ENCODE data around the gene GSK3A.

The GSK3A gene

GRCh38 chr19:42288881-42289555 is 46.6 kb upstream of the GSK3A start (continued):
- TF ChIP-seq ZBTB20 (tag by site-specific recombination; IDR thresholded peaks at IDR 0.05), result no peak
- TF ChIP-seq ZSCAN4 (tag by site-specific recombination; IDR thresholded peaks at IDR 0.05), result no peak
- no peak for TF ChIP-seq ZSCAN5A (tag by site-specific recombination; IDR thresholded peaks at IDR 0.05)
- peak; percentile 68 for TF ChIP-seq ATF2 (tag by site-specific recombination; IDR thresholded peaks at IDR 0.05; ENCODE audit: low read depth)
- no peak for TF ChIP-seq RBAK (tag by site-specific recombination; IDR thresholded peaks at IDR 0.05)
- TF ChIP-seq ZNF658 (tag by site-specific recombination; IDR thresholded peaks at IDR 0.05), result no peak
- 0 out of 2 replicates have a peak, but pooled peaks have one; percentile 51 for TF ChIP-seq ZNF513 (tag by site-specific recombination; IDR thresholded peaks at IDR 0.05)
- no peak for TF ChIP-seq ZXDB (tag by site-specific recombination; IDR thresholded peaks at IDR 0.05)
- TF ChIP-seq ZNF792 (tag by site-specific recombination; IDR thresholded peaks at IDR 0.05), result no peak
- no peak for TF ChIP-seq ZNF366 (tag by site-specific recombination; conservative IDR thresholded peaks at IDR 0.05)
- TF ChIP-seq ZNF645 (tag by site-specific recombination; IDR thresholded peaks at IDR 0.05), result no peak
- TF ChIP-seq IKZF3 (tag by site-specific recombination; IDR thresholded peaks at IDR 0.05), result no peak
- no peak for TF ChIP-seq ZNF114 (tag by site-specific recombination; IDR thresholded peaks at IDR 0.05)
- no peak for TF ChIP-seq PRDM1 (tag by site-specific recombination; IDR thresholded peaks at IDR 0.05)
- no peak for TF ChIP-seq ZNF138 (tag by site-specific recombination; IDR thresholded peaks at IDR 0.05; ENCODE audit: borderline replicate concordance)
- TF ChIP-seq ZNF341 (tag by site-specific recombination; IDR thresholded peaks at IDR 0.05; ENCODE audit: low read depth), result no peak
- TF ChIP-seq ZIC2 (tag by site-specific recombination; IDR thresholded peaks at IDR 0.05), result peak; percentile 64
- no peak for TF ChIP-seq ZFHX2 (tag by site-specific recombination; conservative IDR thresholded peaks at IDR 0.05)

- Histone ChIP-seq H3K4me3 (ENCODE audit: low read depth, low read length) (no peak overlapping the region), H3K27ac (ENCODE audit: extremely low read depth, low read depth, low read length) (no peak overlapping the region), H3K4me1 (ENCODE audit: control insufficient read depth, insufficient read depth, low read length) (peaks cover 20% of the 10 kb centered on the region), H3K9me3 (ENCODE audit: control insufficient read depth, insufficient read depth, low read depth, low read length) (no peaks in the 10 kb centered on the region), H3K36me3 (ENCODE audit: control insufficient read depth in 2 of 2, insufficient read depth in 1 of 2, low read length in 2 of 2) (peaks cover 3 to 68% of the 10 kb centered on the region in 2 experiments; a peak in 2 of 3 replicates)
- ChIA-PET CTCF (interaction anchor here (0.6 to 3.6 kb wide), 4 partner anchors 9 to 156 kb away, joined by 5 to 16 read pairs (median 8); partner anchors contain the start of gene POU2F2), POLR2A (interaction anchor here (0.7 to 2.1 kb wide), 4 partner anchors 8 to 45 kb away, joined by 3 to 4 read pairs (median 4); no protein-coding TSS in a partner anchor)
- TF ChIP-seq ZNF645 (tag by site-specific recombination; IDR thresholded peaks at IDR 0.05) (no peak), ZBTB21 (tag by site-specific recombination; IDR thresholded peaks at IDR 0.05) (no peak), IKZF3 (tag by site-specific recombination; IDR thresholded peaks at IDR 0.05) (no peak), ZNF558 (tag by site-specific recombination; IDR thresholded peaks at IDR 0.05) (no peak), ZIC2 (tag by site-specific recombination; IDR thresholded peaks at IDR 0.05) (0 out of 2 replicates have a peak, but pooled peaks have one; percentile 24), GLIS1 (tag by site-specific recombination; IDR thresholded peaks at IDR 0.05) (0 out of 2 replicates have a peak, but pooled peaks have one; percentile 13)
Measured at GRCh38 chr19:42288387-42288786, 46.0 kb upstream of the GSK3A start.
